ENCODE results near the gene PKDCC. TPM values are rescaled to one million over a fixed set of nuclear protein-coding genes. Genes with fewer than 3 reads are reported as not detected.

Gene PKDCC, protein sequence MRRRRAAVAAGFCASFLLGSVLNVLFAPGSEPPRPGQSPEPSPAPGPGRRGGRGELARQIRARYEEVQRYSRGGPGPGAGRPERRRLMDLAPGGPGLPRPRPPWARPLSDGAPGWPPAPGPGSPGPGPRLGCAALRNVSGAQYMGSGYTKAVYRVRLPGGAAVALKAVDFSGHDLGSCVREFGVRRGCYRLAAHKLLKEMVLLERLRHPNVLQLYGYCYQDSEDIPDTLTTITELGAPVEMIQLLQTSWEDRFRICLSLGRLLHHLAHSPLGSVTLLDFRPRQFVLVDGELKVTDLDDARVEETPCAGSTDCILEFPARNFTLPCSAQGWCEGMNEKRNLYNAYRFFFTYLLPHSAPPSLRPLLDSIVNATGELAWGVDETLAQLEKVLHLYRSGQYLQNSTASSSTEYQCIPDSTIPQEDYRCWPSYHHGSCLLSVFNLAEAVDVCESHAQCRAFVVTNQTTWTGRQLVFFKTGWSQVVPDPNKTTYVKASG
- total RNA-seq = 100 to 1,000 TPM in 3 of 4 donors, 10 to 100 TPM in 1; 80.7 to 150 (median 117) TPM

DNA sequence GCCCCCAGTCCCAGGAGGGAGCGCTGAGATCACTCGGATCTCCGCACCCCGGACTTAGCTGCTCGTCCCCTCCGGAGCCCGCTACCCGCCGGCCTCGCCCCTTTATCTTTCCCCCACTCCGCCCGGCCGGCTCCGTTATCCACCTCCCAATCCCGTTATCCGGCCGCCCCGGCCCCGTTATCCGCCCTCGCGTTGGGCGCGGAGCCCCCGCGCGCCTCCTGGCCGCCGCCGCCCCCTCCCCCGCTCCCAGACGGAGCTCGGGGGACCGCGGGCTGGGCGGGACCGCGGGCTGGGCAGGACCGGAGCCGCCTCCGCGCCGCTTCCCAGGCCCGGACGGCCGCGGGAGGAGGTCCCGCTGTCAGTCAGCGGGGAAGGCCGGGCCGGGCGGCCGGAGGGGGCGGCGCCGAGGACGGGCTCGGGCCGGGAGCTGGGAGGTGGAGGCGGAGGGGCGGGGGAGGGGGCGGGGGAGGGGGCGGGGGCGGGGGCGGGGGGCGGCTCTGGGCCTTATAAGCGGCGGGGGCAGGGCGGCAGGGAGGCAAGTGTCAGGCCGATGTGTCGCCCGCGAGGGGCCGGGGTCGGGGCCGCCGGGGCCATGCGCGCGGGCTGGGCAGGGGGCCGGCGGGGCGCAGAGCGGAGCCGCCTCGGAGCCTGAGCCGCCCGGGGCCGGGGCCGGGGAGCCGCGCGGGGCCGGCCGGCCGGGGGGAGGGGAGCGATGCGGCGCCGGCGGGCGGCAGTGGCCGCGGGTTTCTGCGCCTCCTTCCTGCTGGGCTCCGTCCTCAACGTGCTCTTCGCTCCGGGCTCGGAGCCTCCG lies at the start of gene PKDCC:
Gene PKDCC, plus strand, starts transcription at position 534 of the 811 bp plus-strand sequence. Its CDS starts 179 bp downstream, at position 713.
- TF ChIP-seq, protein P1, sequence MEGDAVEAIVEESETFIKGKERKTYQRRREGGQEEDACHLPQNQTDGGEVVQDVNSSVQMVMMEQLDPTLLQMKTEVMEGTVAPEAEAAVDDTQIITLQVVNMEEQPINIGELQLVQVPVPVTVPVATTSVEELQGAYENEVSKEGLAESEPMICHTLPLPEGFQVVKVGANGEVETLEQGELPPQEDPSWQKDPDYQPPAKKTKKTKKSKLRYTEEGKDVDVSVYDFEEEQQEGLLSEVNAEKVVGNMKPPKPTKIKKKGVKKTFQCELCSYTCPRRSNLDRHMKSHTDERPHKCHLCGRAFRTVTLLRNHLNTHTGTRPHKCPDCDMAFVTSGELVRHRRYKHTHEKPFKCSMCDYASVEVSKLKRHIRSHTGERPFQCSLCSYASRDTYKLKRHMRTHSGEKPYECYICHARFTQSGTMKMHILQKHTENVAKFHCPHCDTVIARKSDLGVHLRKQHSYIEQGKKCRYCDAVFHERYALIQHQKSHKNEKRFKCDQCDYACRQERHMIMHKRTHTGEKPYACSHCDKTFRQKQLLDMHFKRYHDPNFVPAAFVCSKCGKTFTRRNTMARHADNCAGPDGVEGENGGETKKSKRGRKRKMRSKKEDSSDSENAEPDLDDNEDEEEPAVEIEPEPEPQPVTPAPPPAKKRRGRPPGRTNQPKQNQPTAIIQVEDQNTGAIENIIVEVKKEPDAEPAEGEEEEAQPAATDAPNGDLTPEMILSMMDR (IDR thresholded peaks at IDR 0.05; ENCODE audit: low read depth) = no peak

DNA sequence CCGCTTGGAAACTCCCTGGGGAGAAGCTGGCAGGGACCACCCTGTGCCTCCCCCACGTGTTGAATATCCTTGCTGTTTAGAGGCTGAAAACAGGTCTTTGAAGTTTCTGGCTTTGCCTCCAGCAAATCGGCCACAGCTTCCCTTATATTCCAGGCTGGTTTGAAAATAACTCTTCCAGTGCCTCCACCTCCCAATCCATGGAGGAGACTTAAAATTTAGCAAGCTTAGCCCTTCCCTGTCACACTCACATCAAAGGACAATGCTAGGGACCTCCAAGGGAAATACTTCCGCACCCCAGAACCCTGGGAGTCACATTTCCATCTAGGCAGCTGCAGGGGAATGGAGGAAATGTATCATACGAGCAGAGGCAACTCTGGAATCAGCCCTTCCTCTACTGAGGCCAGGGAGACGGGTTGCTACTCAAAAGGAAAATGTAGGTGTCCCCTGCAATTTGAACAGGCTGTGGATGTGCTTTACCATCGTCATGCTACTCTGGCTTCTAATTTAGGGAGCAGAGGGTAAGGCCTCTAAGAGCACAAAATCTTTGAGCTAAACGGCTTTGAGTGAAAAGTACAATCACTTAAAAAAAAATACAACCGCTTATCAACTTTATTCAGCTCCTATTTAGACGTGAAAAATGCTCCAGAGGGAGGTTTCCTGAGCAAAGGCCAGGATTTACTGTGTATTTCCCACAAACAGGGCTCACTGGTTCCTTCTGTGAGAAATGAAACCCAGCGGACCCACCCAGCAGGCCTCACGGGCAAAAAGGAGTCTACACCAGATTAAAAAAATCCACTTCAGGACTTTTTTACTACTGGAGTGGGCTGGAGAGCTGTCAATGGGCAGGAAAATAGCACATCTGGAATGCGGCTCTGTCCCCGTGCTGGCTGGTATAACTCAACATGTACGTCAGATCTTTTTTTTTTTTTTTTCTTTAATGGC lies 49.4 kb upstream of the PKDCC start:
- TF ChIP-seq, protein P1 (IDR thresholded peaks at IDR 0.05; ENCODE audit: low read depth) = no peak

DNA sequence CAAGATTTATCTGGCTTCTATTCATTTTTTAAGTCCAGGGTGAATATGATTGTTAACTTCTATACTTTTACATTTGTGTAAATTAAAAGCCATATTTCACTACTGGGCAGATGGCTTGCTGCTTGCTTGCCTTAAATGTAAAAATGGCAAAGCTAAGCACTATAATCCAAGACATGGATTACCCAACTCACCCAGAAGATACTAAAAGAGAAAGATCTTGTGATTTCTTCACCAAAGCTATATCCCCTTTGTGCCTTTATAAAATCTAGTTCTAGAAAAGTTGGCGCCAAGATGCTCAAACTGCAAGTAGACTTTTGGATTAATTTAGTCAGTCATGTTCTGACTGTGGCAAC lies 48.7 kb upstream of the PKDCC start:
- TF ChIP-seq, protein P1 (IDR thresholded peaks at IDR 0.05; ENCODE audit: low read depth) = no peak

DNA sequence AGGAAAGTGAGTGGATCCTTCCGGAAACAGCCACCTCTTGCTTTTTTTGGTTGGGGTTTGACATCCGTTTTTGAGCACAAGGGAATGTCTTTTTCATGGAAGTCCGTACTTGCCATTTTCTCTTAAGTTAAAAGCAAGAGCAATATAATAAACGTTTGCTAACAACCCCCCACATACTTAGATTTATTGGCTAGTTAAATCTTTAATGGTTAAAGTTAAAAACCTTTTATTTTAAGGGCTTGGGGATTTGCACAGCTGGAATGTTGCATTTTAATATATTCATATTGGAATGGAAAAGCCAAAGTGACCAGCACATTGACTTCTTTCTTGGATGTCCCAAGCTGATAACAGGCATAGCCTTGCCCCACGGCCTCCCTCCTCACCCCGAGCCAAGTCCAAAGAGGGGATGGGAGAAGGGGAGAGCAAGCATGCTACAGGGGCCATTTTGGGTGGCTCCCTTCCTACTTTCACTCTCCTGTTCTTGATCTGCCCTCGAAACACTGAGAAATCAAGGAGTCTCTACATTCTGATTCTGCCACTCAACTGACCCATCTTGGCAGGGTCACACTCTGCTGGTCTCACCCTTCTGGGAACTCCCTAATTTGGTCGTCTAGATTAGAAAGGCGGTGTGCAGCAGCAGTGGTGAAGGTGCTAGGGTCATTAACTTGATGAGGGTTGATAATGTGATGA lies 48.1 kb upstream of the PKDCC start:
- TF ChIP-seq, protein P1 (IDR thresholded peaks at IDR 0.05; ENCODE audit: low read depth) = no peak

DNA sequence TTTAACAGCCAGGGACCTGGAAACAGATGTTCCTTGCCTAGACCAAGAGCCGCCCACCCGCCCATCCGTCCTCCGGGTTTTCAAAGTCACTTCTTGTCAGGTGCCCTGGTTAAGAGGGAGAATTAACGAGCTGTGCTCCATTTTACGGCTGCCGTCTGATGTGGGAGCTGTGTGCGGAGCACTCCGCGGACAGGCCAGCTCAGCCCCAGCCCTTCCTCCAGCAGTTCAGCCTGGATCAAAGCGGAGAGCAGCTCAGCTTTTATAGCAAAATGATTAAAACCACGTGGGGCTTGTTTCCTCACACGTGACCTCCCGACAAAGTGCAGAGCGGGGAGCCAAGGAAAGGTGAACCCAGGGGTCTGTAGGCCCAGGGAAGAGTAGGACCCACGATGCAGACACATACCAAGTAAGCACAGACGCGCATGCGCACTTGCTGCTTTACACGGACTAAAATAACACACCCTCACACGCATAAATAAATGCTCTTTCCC lies 46.1 kb upstream of the PKDCC start:
- TF ChIP-seq, protein P1 (IDR thresholded peaks at IDR 0.05; ENCODE audit: low read depth) = no peak

DNA sequence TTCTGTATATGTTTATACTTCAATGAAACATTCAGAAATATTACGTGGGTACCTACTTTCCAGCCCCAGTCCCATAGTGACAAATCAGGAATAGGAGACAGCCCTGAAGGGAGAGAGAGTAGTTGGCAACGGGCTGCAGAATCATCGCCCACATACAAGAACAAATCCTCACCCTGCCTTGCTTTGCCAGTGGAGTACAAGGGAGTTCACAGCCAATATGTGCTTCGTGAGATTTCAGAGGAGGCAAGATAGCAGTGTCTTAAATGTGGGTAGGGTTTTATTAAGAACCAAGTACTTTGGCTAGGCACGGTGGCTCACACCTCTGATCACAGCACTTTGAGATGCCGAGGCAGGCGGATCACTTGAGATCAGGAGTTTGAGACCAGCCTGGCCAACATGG lies 40.3 kb upstream of the PKDCC start:
- TF ChIP-seq, protein P1 (IDR thresholded peaks at IDR 0.05; ENCODE audit: low read depth) = no peak
